Measurements from ENCODE around the gene SH3RF3. TPM values are rescaled to one million over a fixed set of nuclear protein-coding genes. Genes with fewer than 3 reads are reported as not detected.
A peak's percentile ranks its signal among the peaks of the same experiment; 100 is the strongest.

The SH3RF3 gene
- total RNA-seq, 1 donor from 2014 or later = under 0.01 TPM

- DNase-seq (ENCODE audit: low read depth) = no peak
Measured at GRCh38 chr2:109472974-109473373, 344.0 kb downstream of the SH3RF3 start.

GRCh38 chr2:109473616-109474318, 344.8 kb downstream of the SH3RF3 start:
- no peak overlapping the region for H3K4me3 ChIP-seq (ENCODE audit: low read depth, low read length)
- no peak for TF ChIP-seq CTCF (IDR thresholded peaks at IDR 0.05; ENCODE audit: insufficient read depth, low read length, severe bottlenecking)
- no peak for FAIRE-seq
- no peaks in the 10 kb centered on the region for H3K27me3 ChIP-seq (ENCODE audit: control insufficient read depth, insufficient read depth, low read length)
- no peak for DNase-seq (ENCODE audit: low read depth)
- no peaks in the 10 kb centered on the region for H3K36me3 ChIP-seq (ENCODE audit: control insufficient read depth, insufficient read depth, low read length)

More at GRCh38 chr2:109472974-109473373, 344.0 kb downstream of the SH3RF3 start:
- no peak for TF ChIP-seq CTCF (IDR thresholded peaks at IDR 0.05; ENCODE audit: insufficient read depth, low read length, severe bottlenecking)
- no peaks in the 10 kb centered on the region for H3K27me3 ChIP-seq (ENCODE audit: control insufficient read depth, insufficient read depth, low read length)
- no peak for FAIRE-seq
- H3K36me3 ChIP-seq (ENCODE audit: control insufficient read depth, insufficient read depth, low read length) = no peaks in the 10 kb centered on the region
- no peak overlapping the region for H3K4me3 ChIP-seq (ENCODE audit: low read depth, low read length)

GRCh38 chr2:109474319-109474825, 345.4 kb downstream of the SH3RF3 start:
- Histone ChIP-seq H3K27me3 (ENCODE audit: control insufficient read depth, insufficient read depth, low read length) (no peaks in the 10 kb centered on the region), H3K4me3 (ENCODE audit: low read depth, low read length) (no peak overlapping the region), H3K36me3 (ENCODE audit: control insufficient read depth, insufficient read depth, low read length) (no peaks in the 10 kb centered on the region)
- FAIRE-seq (no peak), DNase-seq (ENCODE audit: low read depth) (no peak)
- no peak for TF ChIP-seq CTCF (IDR thresholded peaks at IDR 0.05; ENCODE audit: insufficient read depth, low read length, severe bottlenecking)

- Histone ChIP-seq H3K27me3 (ENCODE audit: control insufficient read depth, insufficient read depth, low read length) (peaks cover 4% of the 10 kb centered on the region), H3K36me3 (ENCODE audit: control insufficient read depth, insufficient read depth, low read length) (no peaks in the 10 kb centered on the region), H3K4me3 (ENCODE audit: low read depth, low read length) (no peak overlapping the region)
- no peak for FAIRE-seq
- peak; percentile 86 for DNase-seq (ENCODE audit: low read depth)
- TF ChIP-seq CTCF (IDR thresholded peaks at IDR 0.05; ENCODE audit: insufficient read depth, low read length, severe bottlenecking) = no peak
Measured at GRCh38 chr2:109475531-109476210, 346.7 kb downstream of the SH3RF3 start.

- Histone ChIP-seq H3K4me3 (ENCODE audit: low read depth, low read length) (no peak overlapping the region), H3K36me3 (ENCODE audit: control insufficient read depth, insufficient read depth, low read length) (no peaks in the 10 kb centered on the region), H3K27me3 (ENCODE audit: control insufficient read depth, insufficient read depth, low read length) (peaks cover 10% of the 10 kb centered on the region)
- no peak for TF ChIP-seq CTCF (IDR thresholded peaks at IDR 0.05; ENCODE audit: insufficient read depth, low read length, severe bottlenecking)
- FAIRE-seq = no peak
- no peak for DNase-seq (ENCODE audit: low read depth)
Measured at GRCh38 chr2:109476641-109477441, 347.8 kb downstream of the SH3RF3 start.

All from bronchial epithelial cell (primary cell).